ENCODE measurements around the gene MBNL2. TPM values are rescaled to one million over a fixed set of nuclear protein-coding genes. Genes with fewer than 3 reads are reported as not detected.

Gene MBNL2
- total and polyA plus RNA-seq, 4 donors, result 26.5 to 79.4 (median 55.7) TPM

- intact Hi-C loops (cut with DNase I), result no loop called here
- WGBS, 2 donors, result 92 to 98% methylated on average over 1 of the region's 1 CpG
- no peak for ATAC-seq (ENCODE audit: low FRiP score)
- H3K9me3 ChIP-seq (ENCODE audit: control insufficient read depth, low read length), result no peaks in the 10 kb centered on the region
- H3K27ac ChIP-seq (ENCODE audit: low read depth in 1 of 2, low read length in 2 of 2), result no peak overlapping the region
- H3K4me3 ChIP-seq (ENCODE audit: low read length in 2 of 2), result no peak overlapping the region
- H3K36me3 ChIP-seq (ENCODE audit: control insufficient read depth in 1 of 2, insufficient read depth in 2 of 2, low read length in 1 of 2), result no peaks in the 10 kb centered on the region
- H3K27me3 ChIP-seq (ENCODE audit: control insufficient read depth in 1 of 2, insufficient read depth in 2 of 2, low read length in 1 of 2), result no peaks in the 10 kb centered on the region
- DNase-seq, result no peak
- H3K4me1 ChIP-seq (ENCODE audit: control insufficient read depth in 1 of 2, insufficient read depth in 2 of 2, low read length in 2 of 2), result peaks cover 0 to 16% of the 10 kb centered on the region in 2 donors
These were observed 11.4 kb downstream of the MBNL2 start for GRCh38 chr13:97233499-97233898.

DNA sequence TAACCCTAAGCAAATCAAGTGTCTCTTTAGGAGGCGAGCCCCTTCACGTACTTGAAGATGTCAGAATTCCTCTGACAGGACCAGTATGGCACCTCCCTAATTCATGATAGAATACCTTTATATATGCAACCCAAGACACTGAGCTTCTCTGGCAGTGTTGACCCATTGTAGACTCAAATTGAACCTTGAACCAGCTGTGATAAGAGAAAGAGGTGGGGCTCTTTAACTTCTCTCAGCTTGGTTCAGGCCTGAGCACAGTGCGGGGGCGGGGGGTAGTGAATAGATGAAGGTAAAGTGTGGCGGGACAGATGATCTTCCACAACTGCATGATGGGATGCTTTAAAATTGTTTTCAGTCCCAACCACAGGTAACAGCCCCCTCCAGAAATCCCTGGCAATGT, 12.1 kb downstream of the MBNL2 start:
- Histone ChIP-seq H3K9me3 (ENCODE audit: control insufficient read depth, low read length) (no peaks in the 10 kb centered on the region), H3K4me3 (ENCODE audit: low read length in 2 of 2) (no peak overlapping the region), H3K27ac (ENCODE audit: low read depth in 1 of 2, low read length in 2 of 2) (no peak overlapping the region), H3K4me1 (ENCODE audit: control insufficient read depth in 1 of 2, insufficient read depth in 2 of 2, low read length in 2 of 2) (peaks cover 0 to 16% of the 10 kb centered on the region in 2 donors), H3K27me3 (ENCODE audit: control insufficient read depth in 1 of 2, insufficient read depth in 2 of 2, low read length in 1 of 2) (no peaks in the 10 kb centered on the region), H3K36me3 (ENCODE audit: control insufficient read depth in 1 of 2, insufficient read depth in 2 of 2, low read length in 1 of 2) (no peaks in the 10 kb centered on the region)
- DNase-seq (no peak), ATAC-seq (ENCODE audit: low FRiP score) (no peak)
- intact Hi-C loops (cut with DNase I), result no loop called here
- WGBS, 2 donors, result 96 to 100% methylated on average over 5 of the region's 5 CpGs

DNA sequence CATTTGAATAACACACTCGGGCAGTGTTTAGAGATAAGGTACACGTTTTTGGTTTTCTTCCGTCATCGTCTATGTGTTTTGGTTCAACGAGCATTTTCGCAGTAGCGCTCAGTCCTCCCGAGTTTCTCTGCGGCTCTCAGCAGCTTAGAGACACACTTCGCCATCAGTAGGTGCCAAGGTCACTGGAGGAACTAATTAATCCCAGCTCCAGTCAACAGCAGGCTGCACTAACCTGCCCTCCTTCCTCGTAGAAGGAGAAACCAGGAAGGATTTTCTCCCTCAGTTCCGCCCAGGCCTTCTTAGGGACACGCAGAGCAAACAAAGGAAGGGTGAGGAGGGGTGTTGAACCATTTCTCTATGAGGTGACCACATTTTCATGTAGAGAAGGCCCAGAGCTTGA, 12.6 kb downstream of the MBNL2 start:
- Histone ChIP-seq H3K27me3 (ENCODE audit: control insufficient read depth in 1 of 2, insufficient read depth in 2 of 2, low read length in 1 of 2) (no peaks in the 10 kb centered on the region), H3K4me3 (ENCODE audit: low read length in 2 of 2) (no peak overlapping the region), H3K4me1 (ENCODE audit: control insufficient read depth in 1 of 2, insufficient read depth in 2 of 2, low read length in 2 of 2) (peaks cover 0 to 18% of the 10 kb centered on the region in 2 donors), H3K9me3 (ENCODE audit: control insufficient read depth, low read length) (no peaks in the 10 kb centered on the region), H3K36me3 (ENCODE audit: control insufficient read depth in 1 of 2, insufficient read depth in 2 of 2, low read length in 1 of 2) (no peaks in the 10 kb centered on the region), H3K27ac (ENCODE audit: low read depth in 1 of 2, low read length in 2 of 2) (no peak overlapping the region)
- 81 to 82% methylated on average over 13 of the region's 13 CpGs for WGBS, 2 donors
- DNase-seq (no peak), ATAC-seq (ENCODE audit: low FRiP score) (no peak)
- intact Hi-C loops (cut with DNase I), result no loop called here

DNA sequence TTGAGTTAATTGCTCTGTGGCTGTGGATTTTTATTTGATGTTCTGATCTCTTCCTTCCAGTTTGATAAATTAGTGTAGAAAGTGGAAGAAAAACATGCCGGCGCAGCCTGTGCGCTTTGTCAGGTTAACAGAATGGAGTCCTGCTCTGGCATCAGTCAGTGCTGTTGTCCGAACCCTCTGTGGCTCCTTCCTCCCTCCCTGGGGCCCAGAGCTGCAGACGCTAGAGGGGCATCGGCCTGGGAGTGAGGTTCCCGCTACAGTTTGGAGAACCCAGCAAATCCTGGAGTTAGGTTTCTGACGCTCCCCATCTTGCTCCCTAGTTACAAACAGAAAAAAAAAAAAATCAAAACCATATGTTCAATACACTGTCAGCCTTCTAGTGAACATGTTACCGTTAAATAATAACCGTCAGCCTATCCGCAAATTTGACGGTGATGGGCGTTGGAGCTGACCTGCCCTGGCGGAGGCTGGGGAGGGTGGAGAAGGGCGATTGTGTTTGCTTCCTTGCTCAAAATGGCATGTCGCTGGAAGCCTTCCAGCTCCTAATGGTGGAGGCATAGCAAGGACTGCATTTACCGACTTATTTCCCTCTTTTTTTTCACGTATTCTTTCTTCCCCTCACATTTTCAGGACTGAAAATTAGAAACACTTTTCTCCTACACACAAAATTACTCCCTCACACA, 13.6 kb downstream of the MBNL2 start:
- no peak for DNase-seq
- Histone ChIP-seq H3K27ac (ENCODE audit: low read depth in 1 of 2, low read length in 2 of 2) (no peak overlapping the region), H3K9me3 (ENCODE audit: control insufficient read depth, low read length) (no peaks in the 10 kb centered on the region), H3K4me3 (ENCODE audit: low read length in 2 of 2) (no peak overlapping the region), H3K36me3 (ENCODE audit: control insufficient read depth in 1 of 2, insufficient read depth in 2 of 2, low read length in 1 of 2) (no peaks in the 10 kb centered on the region), H3K4me1 (ENCODE audit: control insufficient read depth in 1 of 2, insufficient read depth in 2 of 2, low read length in 2 of 2) (peaks cover 0 to 20% of the 10 kb centered on the region in 2 donors), H3K27me3 (ENCODE audit: control insufficient read depth in 1 of 2, insufficient read depth in 2 of 2, low read length in 1 of 2) (no peaks in the 10 kb centered on the region)
- intact Hi-C loops (cut with DNase I), result no loop called here
- WGBS, 2 donors, result 61 to 64% methylated on average over 18 of the region's 18 CpGs
- no peak for ATAC-seq (ENCODE audit: low FRiP score)

- Histone ChIP-seq H3K27ac (ENCODE audit: low read depth in 1 of 2, low read length in 2 of 2) (peak overlapping the region in 1 of 2 donors; percentile 32), H3K9me3 (ENCODE audit: control insufficient read depth, low read length) (no peaks in the 10 kb centered on the region), H3K4me3 (ENCODE audit: low read length in 2 of 2) (no peak overlapping the region), H3K36me3 (ENCODE audit: control insufficient read depth in 1 of 2, insufficient read depth in 2 of 2, low read length in 1 of 2) (no peaks in the 10 kb centered on the region), H3K27me3 (ENCODE audit: control insufficient read depth in 1 of 2, insufficient read depth in 2 of 2, low read length in 1 of 2) (no peaks in the 10 kb centered on the region), H3K4me1 (ENCODE audit: control insufficient read depth in 1 of 2, insufficient read depth in 2 of 2, low read length in 2 of 2) (peaks cover 5 to 14% of the 10 kb centered on the region in 2 donors)
- WGBS, 2 donors, result 91 to 94% methylated on average over 1 of the region's 1 CpG
- no peak for DNase-seq
- ATAC-seq (ENCODE audit: low FRiP score), result no peak
- intact Hi-C loops (cut with DNase I), result no loop called here
These were observed 15.3 kb downstream of the MBNL2 start for GRCh38 chr13:97237388-97237787.

- intact Hi-C loops (cut with DNase I), result no loop called here
- peaks cover 5 to 10% of the 10 kb centered on the region in 2 donors for H3K4me1 ChIP-seq (ENCODE audit: control insufficient read depth in 1 of 2, insufficient read depth in 2 of 2, low read length in 2 of 2)
- H3K27ac ChIP-seq (ENCODE audit: low read depth in 1 of 2, low read length in 2 of 2), result peak overlapping the region in 1 of 2 donors; percentile 41
These were observed 16.3 kb downstream of the MBNL2 start for GRCh38 chr13:97238432-97238831.

GRCh38 chr13:97238883-97239282, 16.8 kb downstream of the MBNL2 start:
- Histone ChIP-seq H3K36me3 (ENCODE audit: control insufficient read depth in 1 of 2, insufficient read depth in 2 of 2, low read length in 1 of 2) (no peaks in the 10 kb centered on the region), H3K27me3 (ENCODE audit: control insufficient read depth in 1 of 2, insufficient read depth in 2 of 2, low read length in 1 of 2) (no peaks in the 10 kb centered on the region), H3K27ac (ENCODE audit: low read depth in 1 of 2, low read length in 2 of 2) (no peak overlapping the region), H3K9me3 (ENCODE audit: control insufficient read depth, low read length) (no peaks in the 10 kb centered on the region), H3K4me3 (ENCODE audit: low read length in 2 of 2) (no peak overlapping the region), H3K4me1 (ENCODE audit: control insufficient read depth in 1 of 2, insufficient read depth in 2 of 2, low read length in 2 of 2) (peaks cover 8 to 10% of the 10 kb centered on the region in 2 donors)
- intact Hi-C loops (cut with DNase I), result no loop called here
- no peak for DNase-seq
- ATAC-seq (ENCODE audit: low FRiP score), result no peak
- 87 to 88% methylated on average over 4 of the region's 4 CpGs for WGBS, 2 donors

More at GRCh38 chr13:97238432-97238831, 16.3 kb downstream of the MBNL2 start:
- ATAC-seq (ENCODE audit: low FRiP score), result no peak
- no peaks in the 10 kb centered on the region for H3K36me3 ChIP-seq (ENCODE audit: control insufficient read depth in 1 of 2, insufficient read depth in 2 of 2, low read length in 1 of 2)
- WGBS, 2 donors, result 93 to 94% methylated on average over 5 of the region's 5 CpGs
- H3K27me3 ChIP-seq (ENCODE audit: control insufficient read depth in 1 of 2, insufficient read depth in 2 of 2, low read length in 1 of 2), result no peaks in the 10 kb centered on the region
- no peak overlapping the region for H3K4me3 ChIP-seq (ENCODE audit: low read length in 2 of 2)
- no peak for DNase-seq
- H3K9me3 ChIP-seq (ENCODE audit: control insufficient read depth, low read length), result no peaks in the 10 kb centered on the region

GRCh38 chr13:97239306-97239705, 17.2 kb downstream of the MBNL2 start:
- intact Hi-C loops (cut with DNase I), result no loop called here
- H3K9me3 ChIP-seq (ENCODE audit: control insufficient read depth, low read length), result no peaks in the 10 kb centered on the region
- no peak overlapping the region for H3K4me3 ChIP-seq (ENCODE audit: low read length in 2 of 2)
- H3K27me3 ChIP-seq (ENCODE audit: control insufficient read depth in 1 of 2, insufficient read depth in 2 of 2, low read length in 1 of 2), result no peaks in the 10 kb centered on the region
- 41 to 46% methylated on average over 1 of the region's 1 CpG for WGBS, 2 donors
- no peak for DNase-seq
- ATAC-seq (ENCODE audit: low FRiP score), result no peak
- H3K4me1 ChIP-seq (ENCODE audit: control insufficient read depth in 1 of 2, insufficient read depth in 2 of 2, low read length in 2 of 2), result peaks cover 8% of the 10 kb centered on the region in 2 donors
- no peak overlapping the region for H3K27ac ChIP-seq (ENCODE audit: low read depth in 1 of 2, low read length in 2 of 2)
- no peaks in the 10 kb centered on the region for H3K36me3 ChIP-seq (ENCODE audit: control insufficient read depth in 1 of 2, insufficient read depth in 2 of 2, low read length in 1 of 2)

All from aorta (tissue), 5 donors.